Osteocyte (in vitro differentiated cells): Measurements from ENCODE around the gene PMFBP1. TPM values are rescaled to one million over a fixed set of nuclear protein-coding genes. Genes with fewer than 3 reads are reported as not detected.

Experiments
- DNase-seq: peaks from one replicate; pipeline ENCODE4 v3.0.0; 2021; ENCODE audit warnings: mixed read lengths; ENCODE audit not compliant: unreplicated experiment; ENCODE audit errors: extremely low spot score
- H3K27ac Mint-ChIP-seq: one replicate; pipeline ENCODE4 v1.8.0; 2021; ENCODE audit warnings: mild to moderate bottlenecking, mixed read lengths; ENCODE audit not compliant: unreplicated experiment
- H3K27me3 Mint-ChIP-seq: one replicate; pipeline ENCODE4 v1.8.0; 2021; ENCODE audit warnings: mixed read lengths; ENCODE audit not compliant: unreplicated experiment
- H3K36me3 Mint-ChIP-seq: one replicate; pipeline ENCODE4 v1.8.0; 2021; ENCODE audit warnings: mixed read lengths; ENCODE audit not compliant: unreplicated experiment
- H3K4me1 Mint-ChIP-seq: one replicate; pipeline ENCODE4 v1.8.0; 2021; ENCODE audit warnings: mixed read lengths; ENCODE audit not compliant: unreplicated experiment
- H3K4me3 Mint-ChIP-seq: one replicate; pipeline ENCODE4 v1.8.0; 2021; ENCODE audit warnings: mild to moderate bottlenecking, moderate library complexity, mixed read lengths; ENCODE audit not compliant: unreplicated experiment
- H3K9me3 Mint-ChIP-seq: one replicate; pipeline ENCODE4 v1.8.0; 2021; ENCODE audit warnings: mixed read lengths; ENCODE audit not compliant: unreplicated experiment
- total RNA-seq: library from RNA; stranded (reverse); gene quantifications from 2 replicates; pipeline ENCODE4 v1.2.1, GENCODE V29; 2021
- TF ChIP-seq, protein P1 (sequence below): fragments of 200-600 bp; sonication (generic); IDR thresholded peaks from 2 replicates; pipeline ENCODE4 v1.5.0; 2021; ENCODE audit warnings: antibody characterized with exemption, mild to moderate bottlenecking, moderate library complexity

The PMFBP1 gene
- total RNA-seq, 1 donor from 2014 or later: 2.8 TPM

GRCh38 chr16:72191551-72191950 lies 19.6 kb upstream of the PMFBP1 start:
- no peak for DNase-seq
- Mint-ChIP-seq H3K4me1 (peaks cover 7% of the 10 kb centered on the region), H3K9me3 (peaks cover 6% of the 10 kb centered on the region), H3K4me3 (no peak overlapping the region), H3K27ac (no peak overlapping the region), H3K27me3 (no peaks in the 10 kb centered on the region), H3K36me3 (no peaks in the 10 kb centered on the region)
- TF ChIP-seq, protein P1, sequence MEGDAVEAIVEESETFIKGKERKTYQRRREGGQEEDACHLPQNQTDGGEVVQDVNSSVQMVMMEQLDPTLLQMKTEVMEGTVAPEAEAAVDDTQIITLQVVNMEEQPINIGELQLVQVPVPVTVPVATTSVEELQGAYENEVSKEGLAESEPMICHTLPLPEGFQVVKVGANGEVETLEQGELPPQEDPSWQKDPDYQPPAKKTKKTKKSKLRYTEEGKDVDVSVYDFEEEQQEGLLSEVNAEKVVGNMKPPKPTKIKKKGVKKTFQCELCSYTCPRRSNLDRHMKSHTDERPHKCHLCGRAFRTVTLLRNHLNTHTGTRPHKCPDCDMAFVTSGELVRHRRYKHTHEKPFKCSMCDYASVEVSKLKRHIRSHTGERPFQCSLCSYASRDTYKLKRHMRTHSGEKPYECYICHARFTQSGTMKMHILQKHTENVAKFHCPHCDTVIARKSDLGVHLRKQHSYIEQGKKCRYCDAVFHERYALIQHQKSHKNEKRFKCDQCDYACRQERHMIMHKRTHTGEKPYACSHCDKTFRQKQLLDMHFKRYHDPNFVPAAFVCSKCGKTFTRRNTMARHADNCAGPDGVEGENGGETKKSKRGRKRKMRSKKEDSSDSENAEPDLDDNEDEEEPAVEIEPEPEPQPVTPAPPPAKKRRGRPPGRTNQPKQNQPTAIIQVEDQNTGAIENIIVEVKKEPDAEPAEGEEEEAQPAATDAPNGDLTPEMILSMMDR: no peak

DNA sequence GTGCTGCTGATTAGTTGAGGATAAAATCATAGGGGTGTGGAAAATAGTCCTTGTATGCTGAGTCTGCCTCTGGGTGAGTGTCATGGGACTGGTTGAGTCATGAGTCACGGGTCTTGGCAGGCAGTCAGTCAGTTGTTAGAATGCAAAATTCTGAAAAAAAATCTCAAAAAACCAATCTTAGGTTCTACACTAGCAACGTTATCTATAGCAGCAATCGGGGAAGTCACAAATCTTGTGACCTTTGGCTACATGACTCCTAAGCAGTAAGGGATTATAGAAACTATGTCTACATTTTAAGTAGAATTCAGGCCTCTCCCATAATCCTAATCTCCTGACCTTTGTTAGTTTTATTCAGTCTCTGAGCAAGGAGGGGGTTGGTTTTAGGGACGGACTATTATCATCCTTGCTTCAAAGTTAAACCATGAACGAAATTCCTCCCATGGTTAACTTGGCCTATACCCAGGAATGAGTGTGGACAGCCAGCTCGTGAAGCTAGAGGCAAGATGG lies 18.0 kb upstream of the PMFBP1 start:
- Mint-ChIP-seq H3K36me3 (no peaks in the 10 kb centered on the region), H3K4me3 (no peak overlapping the region), H3K9me3 (peaks cover 6% of the 10 kb centered on the region), H3K4me1 (peaks cover 7% of the 10 kb centered on the region), H3K27ac (no peak overlapping the region), H3K27me3 (no peaks in the 10 kb centered on the region)
- no peak for DNase-seq
- TF ChIP-seq, protein P1: no peak

DNA sequence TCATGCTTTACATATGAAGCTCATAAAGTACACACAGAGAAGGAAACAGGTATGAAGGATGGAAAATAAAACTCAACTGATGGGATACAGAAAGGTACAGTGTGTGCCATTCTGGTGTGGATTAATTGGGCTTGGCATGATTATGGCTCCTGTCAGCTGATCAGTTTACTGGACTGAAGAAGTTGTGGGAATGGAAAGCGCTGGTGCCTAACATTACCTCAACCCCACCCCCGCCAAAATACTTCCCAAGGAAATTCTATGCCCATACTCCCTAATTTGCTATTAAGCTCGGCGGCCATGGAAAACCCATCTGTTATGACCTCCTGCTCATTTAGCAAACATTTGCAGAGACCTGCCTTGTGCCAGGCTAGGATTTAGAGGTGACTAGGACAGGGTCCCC lies 16.6 kb upstream of the PMFBP1 start:
- Mint-ChIP-seq H3K27me3 (no peaks in the 10 kb centered on the region), H3K4me1 (peaks cover 7% of the 10 kb centered on the region), H3K4me3 (no peak overlapping the region), H3K27ac (no peak overlapping the region), H3K36me3 (no peaks in the 10 kb centered on the region), H3K9me3 (peaks cover 6% of the 10 kb centered on the region)
- TF ChIP-seq, protein P1: no peak
- DNase-seq: no peak

GRCh38 chr16:72187551-72187950 lies 15.6 kb upstream of the PMFBP1 start:
- peaks cover 6% of the 10 kb centered on the region for H3K9me3 Mint-ChIP-seq
- peaks cover 7% of the 10 kb centered on the region for H3K4me1 Mint-ChIP-seq
- TF ChIP-seq, protein P1: no peak
- no peak overlapping the region for H3K27ac Mint-ChIP-seq
- H3K4me3 Mint-ChIP-seq: no peak overlapping the region
- H3K27me3 Mint-ChIP-seq: no peaks in the 10 kb centered on the region
- no peaks in the 10 kb centered on the region for H3K36me3 Mint-ChIP-seq
- DNase-seq: no peak

GRCh38 chr16:72182976-72183375 lies 11.0 kb upstream of the PMFBP1 start:
- Mint-ChIP-seq H3K27ac (no peak overlapping the region), H3K27me3 (peaks cover 4% of the 10 kb centered on the region), H3K4me3 (no peak overlapping the region), H3K36me3 (no peaks in the 10 kb centered on the region), H3K4me1 (no peaks in the 10 kb centered on the region), H3K9me3 (no peaks in the 10 kb centered on the region)
- TF ChIP-seq, protein P1: no peak
- DNase-seq: no peak
